Measurements from ENCODE around the gene LRRC53.

Gene LRRC53, protein sequence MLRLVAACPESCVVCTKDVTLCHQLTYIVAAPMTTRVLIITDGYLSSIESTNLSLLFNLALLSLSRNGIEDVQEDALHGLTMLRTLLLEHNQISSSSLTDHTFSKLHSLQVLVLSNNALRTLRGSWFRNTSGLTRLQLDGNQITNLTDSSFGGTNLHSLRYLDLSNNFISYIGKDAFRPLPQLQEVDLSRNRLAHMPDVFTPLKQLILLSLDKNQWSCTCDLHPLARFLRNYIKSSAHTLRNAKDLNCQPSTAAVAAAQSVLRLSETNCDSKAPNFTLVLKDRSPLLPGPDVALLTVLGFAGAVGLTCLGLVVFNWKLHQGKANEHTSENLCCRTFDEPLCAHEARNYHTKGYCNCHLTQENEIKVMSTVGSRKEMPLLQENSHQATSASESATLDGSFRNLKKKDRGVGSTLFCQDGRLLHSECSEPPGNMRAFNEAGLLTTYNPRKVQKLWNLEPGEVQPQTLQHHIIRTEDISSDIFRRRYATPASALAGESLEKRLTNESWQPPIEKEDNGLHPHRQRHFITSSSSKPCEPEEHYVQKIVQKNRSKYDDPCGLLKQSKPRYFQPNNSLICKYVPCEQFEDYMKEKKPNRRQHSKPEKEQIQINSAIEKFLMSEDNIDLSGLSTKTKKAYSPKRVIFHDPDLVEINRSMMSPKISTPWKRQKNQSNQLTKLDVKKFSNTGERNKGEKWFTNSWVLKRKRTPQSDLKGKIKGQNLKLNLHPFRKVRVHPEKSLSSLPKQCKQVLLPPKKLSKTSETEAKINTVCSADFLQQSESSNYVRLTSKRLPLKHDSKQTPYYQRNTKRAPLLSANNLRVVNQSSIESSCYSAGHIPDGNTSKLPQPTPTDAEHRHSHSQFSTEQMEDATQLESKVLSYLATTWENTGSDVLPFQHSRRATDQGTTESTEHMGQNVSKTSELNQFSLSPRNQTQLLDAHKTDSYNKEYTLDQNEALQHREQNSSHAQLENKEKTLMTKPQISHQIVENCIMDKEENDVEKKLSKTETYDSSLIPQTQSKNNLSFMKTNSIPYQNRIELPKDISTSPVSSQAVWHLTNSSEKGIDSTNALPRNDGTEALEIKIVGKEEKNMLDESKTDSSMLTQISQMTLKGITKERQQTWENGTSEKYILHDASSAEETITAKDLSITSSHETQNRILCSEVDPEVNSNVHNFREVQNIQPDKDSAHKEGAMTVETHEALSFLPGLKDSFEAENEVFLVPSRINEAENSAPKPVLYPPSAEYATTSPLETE

DNA sequence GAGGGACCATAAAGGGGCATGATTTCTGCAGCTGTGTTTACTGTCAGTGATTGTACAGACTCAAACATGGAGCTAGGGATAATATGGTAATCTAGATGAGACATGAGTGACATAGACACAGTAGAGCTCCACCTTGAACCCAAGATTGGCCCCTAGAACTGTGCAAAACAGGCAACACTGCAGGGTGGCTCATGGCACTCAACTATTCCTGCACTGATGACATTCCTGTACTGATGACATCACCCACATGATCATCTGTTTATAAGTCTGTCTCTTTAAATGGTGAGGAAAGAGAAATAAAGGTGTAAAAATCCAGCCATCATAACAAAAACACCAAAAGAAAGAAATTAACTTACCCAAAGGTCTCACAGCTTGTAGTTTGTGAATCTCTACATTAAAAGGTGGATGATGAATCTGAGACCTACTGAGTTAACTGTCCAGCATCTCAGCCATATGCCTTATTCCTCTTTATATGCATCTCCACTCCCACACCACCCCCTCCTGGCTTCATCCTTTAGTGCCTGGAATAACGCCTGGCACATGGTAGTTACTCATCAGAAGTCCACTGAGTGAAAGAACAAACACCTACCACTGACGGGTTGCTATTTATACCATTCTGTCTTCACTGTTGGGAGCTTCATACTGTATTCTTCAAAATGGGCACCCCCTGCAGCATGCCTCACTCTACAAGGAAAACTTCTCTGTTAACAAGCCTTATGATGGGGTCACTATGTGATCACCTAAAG, at the start of gene LRRC53:
Gene LRRC53 (minus strand): TSS at position 442 of the 746 bp plus-strand sequence. CDS start 29,262 bp downstream, outside the sequence.
- DNase-seq = no peak

DNA sequence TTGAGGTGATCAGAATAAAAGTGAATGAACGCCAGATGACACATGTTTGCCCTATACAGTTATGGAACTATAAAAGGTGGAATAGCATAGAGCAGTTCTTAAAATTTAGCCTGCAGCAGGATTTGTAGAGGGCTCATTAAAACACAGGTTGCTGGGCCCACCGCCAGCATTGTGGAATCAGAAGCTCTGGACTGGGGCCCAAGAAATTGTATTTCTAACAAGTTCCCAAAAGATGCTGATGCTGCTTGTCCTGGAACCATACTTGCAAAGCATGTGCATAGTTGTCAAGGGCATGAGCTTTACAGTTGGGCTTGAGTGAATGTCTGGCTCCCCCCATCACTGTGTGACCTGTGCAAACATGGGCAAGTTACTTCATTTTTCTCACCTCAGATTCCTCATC, 37.5 kb upstream of the LRRC53 start:
- no peak for DNase-seq

DNA sequence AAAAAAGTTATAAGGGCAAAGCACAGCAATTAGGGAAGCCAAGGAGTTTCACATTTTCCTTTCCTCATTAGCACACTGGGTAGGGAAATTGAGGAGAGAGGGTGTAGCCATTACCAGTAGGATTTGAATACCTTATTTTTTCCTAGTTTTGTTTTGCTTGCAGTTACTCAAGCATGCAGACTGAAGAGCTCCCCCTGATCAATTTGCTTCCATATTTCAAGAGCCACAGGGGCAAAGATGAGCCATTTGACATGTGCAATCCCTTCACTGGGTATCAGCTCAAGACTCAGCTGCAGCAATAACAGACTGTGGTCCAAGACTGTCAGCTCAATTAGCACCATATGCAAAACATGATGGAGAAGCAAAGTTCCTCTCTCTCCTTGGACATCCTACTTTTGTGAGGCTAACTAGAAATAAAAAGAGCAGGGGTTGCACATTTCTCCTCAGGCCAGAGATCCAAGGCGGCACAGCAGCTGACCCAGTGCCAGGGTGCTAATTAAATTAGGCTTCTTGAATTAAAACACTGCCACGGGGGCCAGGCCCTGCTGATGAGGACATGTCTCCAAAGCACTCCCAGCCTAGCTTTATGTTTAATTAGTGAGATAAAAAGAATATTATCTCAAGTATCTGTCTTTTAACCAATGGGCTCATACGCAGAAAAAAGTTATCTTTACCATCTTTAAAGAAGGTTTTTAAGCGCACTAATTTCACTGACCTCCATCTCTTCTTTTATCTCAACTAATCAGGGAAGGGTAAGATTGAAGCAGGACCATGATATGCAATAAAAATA, 36.7 kb upstream of the LRRC53 start:
- DNase-seq = no peak

DNA sequence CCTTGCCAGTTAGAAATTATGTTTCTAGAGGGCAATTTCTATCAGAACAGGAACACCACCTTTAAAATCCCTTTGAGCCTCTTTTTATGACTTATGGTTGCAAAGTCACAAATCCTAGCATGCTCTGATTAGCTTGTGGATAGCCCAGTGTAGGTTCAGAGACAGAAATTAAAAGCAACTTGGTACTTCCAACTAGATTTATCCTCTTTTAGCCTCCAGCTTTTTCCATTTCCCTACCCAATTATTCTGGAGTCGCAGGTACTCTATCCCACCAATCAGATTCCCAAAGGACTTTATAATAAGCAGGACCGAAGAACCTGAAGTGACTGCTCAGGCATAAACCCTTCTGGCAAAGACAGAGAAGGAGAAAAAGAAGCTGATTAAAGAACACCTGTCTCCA, 33.4 kb upstream of the LRRC53 start:
- no peak for DNase-seq

DNA sequence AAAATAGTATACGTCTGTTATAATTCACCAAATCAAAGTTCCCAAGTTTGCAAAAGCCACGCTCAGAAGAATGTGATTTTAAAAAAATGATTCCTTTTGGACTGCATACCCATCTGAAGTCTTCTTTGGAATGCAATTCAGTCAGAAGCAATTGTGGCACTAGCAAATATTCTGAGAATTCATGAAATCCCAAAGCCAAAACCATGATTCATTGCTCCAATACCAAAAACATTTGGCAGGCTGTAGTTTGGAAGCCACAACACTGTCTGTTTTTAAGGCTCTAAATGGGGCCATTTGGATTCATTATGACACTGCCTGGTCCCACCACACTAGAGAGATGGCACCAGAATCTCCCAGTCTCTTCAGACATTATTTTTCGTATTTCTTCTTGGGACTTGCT, 21.8 kb upstream of the LRRC53 start:
- DNase-seq = no peak

DNA sequence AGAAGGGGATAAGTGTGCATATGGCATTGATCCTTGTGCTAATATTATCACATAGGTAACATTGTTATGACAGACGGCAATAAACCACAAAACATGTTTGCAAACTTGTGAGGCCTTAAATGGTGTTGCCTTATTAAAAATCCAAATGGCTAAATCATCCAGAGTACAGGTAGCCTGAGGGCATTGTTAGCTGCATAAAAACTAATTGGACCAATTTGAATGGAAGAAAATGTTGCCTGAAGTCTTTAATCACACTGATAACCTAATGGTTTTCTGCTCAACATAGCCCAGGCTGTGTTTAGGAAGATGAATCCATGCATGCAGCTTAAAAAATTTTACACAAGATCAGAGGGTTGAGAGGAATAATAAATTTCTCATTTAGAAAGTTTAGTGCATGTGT, 19.4 kb upstream of the LRRC53 start:
- DNase-seq = no peak

DNA sequence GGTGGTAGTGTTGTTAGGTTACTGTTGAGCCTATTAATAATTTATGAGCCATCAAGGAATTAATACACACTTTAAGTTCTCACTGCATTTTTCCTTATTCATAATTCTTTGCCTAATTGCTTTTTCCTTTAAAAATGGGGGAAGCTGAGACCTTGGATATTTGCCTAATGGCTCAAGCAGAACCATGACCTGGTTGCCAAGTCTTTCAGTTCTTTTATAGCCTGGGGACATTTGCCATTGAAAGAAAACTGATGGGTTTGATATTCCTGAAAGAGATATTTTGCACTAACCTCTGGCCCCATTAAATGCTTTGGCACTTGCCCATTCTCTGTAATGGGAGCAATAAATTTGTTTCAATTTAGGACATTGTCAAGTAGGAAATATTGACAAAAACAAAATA, 18.5 kb upstream of the LRRC53 start:
- DNase-seq = no peak

DNA sequence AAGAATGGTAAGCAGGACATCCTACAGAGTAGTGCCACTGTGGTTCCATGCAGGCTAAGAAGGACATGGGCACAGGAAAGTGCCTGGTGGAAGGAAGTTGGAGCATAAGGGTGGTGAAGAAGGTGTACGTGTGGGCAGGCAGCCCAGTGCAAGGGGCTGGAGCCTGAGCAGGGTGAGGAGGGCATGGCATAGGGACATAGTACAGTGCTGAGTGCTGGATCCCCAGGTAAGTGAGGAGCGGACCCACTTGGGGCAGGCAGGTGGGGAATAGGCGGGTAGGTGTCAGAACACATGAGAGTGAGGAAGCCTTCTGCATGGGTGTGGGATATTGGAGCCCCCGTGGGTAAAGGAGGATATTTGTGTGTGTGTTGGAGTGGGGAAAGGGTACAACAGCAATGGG, 15.7 kb upstream of the LRRC53 start:
- DNase-seq = no peak

DNA sequence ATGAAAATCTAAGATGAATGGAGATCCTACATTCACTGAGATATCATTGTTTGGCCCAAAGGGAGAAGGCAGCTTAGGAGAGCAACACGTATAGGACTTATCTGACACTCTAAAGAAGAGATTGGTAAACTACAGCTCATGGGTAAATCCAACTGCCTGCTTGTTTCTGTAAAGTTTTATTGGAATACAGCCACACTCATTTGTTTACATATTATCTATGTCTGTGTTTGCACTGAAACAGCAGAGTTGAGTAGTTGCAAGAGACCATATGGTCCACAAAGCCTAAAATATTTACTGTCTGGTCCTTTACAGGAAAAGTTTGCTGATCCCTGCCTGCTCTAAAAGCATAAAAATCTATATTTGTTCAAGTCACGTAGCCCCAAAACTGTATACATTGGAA, 14.3 kb upstream of the LRRC53 start:
- no peak for DNase-seq

DNA sequence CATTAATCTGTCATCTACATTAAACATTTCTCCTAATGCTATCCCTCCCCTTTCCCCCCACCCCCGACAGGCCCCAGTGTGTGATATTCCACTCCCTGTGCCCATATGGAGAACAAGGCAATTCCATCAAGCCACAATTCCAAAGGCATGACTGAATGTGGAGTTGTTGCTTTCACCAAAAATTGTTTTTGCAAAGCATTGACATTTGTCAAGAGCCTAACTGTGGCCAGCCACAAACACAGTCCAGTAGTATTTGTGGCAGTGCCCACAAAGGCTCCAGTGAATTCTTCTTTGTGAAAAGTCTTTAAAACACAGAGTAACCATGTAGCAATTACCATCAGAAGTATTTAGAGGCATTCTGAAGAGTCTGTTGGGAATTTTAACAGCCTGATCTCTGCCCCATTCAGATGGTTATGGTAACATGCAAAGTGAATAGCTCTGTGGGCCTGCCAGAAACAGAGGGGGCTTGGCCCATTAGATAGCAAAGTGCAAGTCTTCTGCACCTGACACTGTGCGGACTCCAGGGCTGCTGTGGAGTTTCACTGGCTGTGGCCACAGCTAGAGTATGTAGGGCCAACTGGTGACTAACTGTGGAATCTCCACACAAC, 11.6 kb upstream of the LRRC53 start:
- DNase-seq = no peak

DNA sequence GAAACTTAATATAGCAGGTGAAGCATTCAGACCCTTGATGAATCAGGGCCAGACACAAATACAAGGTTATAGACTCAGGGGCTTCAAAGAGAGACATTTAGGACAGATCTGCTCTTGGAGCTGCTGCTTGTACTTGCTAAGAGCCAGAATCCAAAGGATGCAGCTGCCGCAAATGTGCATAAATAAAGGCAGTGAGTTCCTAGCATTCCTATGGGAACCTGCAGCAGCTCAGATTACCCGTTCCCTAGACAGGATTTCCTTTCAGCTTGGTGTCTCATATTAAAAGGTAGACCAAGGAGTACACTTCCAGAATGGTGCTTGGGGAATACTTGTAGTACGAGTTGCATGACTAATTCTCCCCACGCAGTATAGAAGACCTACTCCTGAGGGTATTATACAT, 9.7 kb upstream of the LRRC53 start:
- DNase-seq = no peak

DNA sequence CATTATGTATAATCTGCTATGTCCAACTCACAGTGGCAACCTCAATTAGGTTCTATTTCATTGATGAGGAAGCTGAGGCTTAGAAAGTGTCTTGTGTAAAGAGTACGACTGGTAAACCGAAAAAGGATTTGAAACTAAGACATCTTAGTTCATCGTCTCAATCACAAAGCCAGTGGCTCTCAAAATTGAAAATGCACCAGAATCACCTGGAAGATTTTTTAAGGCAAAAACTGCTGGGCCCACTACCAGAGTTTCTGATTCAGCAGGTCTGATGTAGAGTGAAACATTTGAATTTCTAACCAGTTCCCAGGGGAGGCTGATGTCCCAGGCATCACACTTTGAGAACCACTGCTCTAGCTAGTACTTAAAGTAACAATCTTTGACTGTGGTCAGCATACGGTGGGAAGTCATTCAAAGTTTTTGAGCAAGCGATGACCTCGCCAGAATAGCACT, 5.2 kb upstream of the LRRC53 start:
- DNase-seq = no peak

DNA sequence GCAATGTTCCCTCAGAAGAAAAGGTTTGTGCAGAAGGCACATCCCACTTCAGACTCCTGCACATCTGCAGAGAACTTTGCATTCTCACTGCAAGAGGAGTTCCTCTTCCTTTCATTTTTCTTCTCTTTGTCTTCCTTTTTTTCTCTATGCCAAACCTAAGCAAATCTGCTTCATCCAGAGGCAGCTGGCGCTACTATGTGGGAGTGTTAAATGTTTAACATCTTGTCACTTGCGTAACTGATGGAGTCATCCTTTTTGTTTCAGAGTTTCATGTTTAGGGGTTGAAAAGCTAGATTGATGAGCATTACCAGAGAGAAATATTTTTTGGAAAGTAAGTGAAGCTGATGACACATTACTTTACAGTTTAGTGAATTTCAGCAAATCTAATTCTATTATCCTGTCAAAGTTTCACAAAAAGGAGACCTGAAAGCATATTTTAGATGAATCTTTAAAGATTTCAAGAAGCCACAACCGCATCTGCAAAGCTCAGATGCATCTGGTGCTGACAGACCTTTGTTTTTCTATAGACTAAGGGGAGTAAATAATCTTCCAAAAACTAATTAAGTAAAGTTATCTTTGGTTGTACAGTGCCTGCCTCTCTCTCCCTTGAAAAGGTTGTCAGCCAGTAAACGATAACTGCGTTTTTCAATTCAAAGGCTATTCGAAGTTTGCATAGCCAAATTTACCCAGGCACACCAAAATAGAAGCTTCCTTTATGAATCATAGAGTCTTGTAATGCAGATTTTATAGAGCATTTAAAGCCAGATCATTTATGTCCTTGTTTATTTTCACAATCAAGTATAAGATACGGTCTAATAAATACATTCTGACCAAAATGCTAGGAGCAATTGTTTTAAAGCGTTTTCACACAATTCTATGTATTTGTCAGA, 1.2 kb upstream of the LRRC53 start:
- no peak for DNase-seq

DNA sequence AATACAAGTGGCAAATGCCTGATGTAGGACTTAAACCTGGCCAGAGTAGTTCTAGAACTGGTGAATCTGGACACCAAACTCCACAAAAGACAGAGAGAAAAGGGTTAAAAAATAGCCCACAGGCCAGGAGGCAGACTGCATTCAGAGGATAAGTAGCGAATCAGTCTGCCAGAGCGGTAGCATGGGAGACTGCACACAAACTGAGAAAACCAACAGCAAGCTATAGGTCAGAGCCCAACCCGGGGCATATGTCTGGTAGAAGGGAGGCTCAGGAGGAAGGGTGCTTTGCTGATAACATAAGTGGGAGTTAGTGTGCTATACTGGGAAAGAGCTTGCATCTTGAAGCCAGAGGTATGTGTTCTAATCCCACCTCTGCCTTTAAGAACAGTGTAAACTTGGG, 4.0 kb downstream of the LRRC53 start:
- no peak for DNase-seq

DNA sequence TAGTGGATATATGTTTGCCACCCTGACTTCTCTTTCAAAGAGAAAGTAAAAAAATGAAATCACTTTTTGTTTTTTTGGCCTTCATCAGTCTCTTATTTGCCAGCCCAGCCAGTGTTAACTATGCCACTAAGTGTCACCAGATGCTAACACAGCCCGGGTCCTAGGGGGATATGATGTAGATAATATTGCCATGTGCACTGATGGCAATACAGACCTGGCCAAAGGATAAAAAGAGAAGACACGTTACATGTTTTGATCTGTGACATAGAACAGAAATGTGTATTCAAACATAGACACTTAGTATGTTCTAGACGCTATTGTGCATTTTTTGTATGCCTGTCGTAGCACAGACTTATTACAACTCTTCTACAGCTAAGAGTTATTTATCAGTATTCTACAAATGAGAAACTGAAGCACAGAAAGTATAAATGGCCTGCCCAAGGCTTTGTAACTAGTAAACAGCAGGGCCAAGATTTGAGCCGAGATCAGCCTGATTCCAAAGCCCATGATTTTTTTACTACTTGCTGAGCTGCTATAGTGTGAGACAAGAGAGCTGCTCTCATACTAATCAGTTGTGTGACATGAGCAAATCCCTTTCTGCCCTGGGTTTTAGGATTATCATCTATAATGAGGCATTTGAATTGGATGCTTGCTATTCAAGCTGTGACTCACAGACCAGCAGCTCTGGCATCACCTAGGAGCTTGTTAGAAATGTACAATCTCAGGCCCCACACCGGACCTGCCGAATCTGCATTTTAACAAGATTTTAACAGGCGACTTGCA, 6.3 kb downstream of the LRRC53 start:
- DNase-seq = no peak

DNA sequence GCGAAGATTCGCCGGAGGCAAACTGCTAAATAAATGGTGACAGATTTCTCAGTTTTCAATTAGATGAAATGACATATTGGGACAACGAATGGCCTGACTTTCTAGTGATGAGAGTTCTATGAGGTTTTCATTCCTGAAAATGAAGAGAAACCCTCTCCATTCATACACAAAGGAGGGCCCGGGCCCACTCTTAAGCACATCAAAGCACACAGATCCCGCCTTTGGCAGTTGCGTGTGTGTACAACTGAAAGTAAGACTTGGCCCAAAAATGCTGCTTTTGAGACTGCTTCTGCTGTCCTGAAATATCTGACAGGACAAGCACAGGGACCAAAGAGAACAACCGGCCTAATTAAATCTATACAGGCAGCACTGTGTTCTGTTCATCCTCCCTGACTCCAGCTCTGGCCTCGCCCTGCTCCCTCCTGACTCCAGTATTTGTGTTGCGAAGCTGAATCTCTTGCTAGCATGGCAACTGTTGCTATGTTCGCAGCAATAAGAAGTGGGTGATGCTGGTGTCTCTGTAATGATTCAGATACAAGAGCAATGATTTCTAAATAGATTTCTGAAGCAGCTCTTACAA, 7.4 kb downstream of the LRRC53 start:
- no peak for DNase-seq

DNA sequence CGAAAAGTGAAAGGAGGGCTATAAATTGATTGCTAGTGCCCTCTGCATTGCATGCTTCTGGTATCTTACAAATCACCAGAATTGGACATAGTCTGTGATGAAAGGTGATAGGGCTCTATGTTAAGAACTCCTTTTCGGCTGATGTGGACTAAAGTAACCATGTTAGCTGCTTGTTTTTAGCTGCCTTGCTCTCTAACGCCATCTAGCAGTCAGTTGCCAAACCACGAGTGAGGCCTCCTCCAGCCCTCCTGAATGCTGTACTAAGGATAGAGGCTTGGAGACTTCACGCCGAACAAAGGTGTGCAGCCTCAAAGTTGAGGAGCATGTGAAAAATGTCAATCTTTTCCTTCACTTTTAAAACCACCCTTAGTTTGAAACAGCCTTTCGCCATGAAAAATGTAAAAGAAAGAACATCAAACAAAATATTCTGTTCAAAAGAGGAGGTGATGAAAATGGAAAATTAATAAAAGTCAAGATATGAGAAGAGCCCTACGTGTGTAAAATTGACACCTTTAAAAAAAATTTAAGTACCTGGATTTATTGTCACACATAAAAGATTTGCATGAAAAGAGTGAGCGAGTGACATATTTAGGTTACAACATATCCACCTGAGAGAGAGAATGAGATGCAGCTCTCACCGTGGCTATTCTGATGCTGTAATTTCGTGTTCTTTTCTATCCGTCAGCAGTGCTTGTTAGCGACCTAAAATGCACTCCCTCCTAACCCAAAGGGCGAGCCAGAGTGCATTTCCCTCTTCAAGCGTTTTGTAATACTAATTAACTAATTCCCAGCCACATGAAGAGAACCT, 8.1 kb downstream of the LRRC53 start:
- no peak for DNase-seq

DNA sequence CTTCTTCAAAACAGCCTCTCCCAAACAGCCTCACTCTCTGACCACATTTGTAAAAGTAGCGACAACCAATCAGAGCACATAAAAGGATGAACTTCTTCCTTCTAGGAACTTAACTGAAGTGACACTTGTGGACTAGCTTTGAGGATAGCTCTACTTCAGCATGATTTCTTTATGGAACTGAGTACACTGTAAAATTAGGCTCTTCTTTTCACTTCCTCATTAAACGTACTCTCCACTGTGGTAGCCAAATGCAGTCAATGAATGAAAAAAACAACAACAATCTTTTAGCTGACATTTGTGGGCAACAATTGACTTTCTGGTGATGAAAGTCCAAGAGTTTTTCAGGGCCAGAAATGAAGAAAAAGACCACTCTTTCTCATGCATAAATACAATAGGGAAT, 9.6 kb downstream of the LRRC53 start:
- DNase-seq = no peak
